Tibial nerve (tissue), 4 donors: ENCODE measurements around the gene GNAT1.

Source experiments
- EP300 ChIP-seq, 2 donors: sonication (generic); formaldehyde crosslinking; IDR thresholded peaks; one replicate each; pipeline ENCODE4 v1.6.1; 2017; ENCODE audit warnings: antibody characterized with exemption in 2 of 2, mild to moderate bottlenecking in 1 of 2
- POLR2A ChIP-seq, 2 donors: fragments of 450-650 bp; IDR thresholded peaks; one replicate each; pipeline ENCODE4 v1.6.1; 2017; ENCODE audit warnings: antibody characterized with exemption in 2 of 2, mild to moderate bottlenecking in 2 of 2, moderate library complexity in 2 of 2
- TF ChIP-seq, protein P1 (sequence below), 5 experiments: fragments of 200-600 bp in 3 of 5; fragments of 450-650 bp in 2 of 5; sonication (generic) in 3 of 5; IDR thresholded peaks; one replicate each; pipeline ENCODE4 v1.5.1; 2016 to 2019; ENCODE audit warnings: antibody characterized with exemption in 5 of 5, mild to moderate bottlenecking in 3 of 5, moderate library complexity in 2 of 5

DNA sequence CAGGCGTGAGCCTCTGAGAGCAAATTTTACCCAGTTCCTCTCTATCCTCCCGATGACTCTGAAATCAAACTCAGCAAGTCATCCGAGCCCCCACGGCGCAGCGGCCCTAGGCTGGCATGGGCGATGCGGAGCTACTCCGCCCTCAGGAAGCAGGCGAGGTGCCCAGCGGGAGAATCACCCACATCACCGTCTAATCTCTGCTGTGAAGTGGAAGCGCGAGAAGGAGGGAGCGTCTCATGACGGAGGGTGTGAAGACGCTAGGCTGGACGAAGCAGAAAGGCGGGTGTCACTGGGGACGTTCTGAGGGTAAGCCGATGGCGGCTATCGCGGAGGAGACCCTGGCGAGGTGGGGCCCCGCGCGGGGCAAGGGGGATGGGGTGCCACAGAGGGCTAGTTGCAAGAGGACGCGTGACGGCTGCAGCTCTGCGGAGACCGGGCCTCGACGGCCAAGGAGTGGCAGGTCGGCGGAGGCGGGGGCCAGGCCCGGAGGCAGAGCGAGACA lies 35.5 kb downstream of the GNAT1 start:
- TF ChIP-seq, protein P1, sequence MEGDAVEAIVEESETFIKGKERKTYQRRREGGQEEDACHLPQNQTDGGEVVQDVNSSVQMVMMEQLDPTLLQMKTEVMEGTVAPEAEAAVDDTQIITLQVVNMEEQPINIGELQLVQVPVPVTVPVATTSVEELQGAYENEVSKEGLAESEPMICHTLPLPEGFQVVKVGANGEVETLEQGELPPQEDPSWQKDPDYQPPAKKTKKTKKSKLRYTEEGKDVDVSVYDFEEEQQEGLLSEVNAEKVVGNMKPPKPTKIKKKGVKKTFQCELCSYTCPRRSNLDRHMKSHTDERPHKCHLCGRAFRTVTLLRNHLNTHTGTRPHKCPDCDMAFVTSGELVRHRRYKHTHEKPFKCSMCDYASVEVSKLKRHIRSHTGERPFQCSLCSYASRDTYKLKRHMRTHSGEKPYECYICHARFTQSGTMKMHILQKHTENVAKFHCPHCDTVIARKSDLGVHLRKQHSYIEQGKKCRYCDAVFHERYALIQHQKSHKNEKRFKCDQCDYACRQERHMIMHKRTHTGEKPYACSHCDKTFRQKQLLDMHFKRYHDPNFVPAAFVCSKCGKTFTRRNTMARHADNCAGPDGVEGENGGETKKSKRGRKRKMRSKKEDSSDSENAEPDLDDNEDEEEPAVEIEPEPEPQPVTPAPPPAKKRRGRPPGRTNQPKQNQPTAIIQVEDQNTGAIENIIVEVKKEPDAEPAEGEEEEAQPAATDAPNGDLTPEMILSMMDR (IDR thresholded peaks at IDR 0.05): no peak
- TF ChIP-seq POLR2A (IDR thresholded peaks at IDR 0.05) (no peak), EP300 (IDR thresholded peaks at IDR 0.05) (no peak)
